ENCODE measurements around the gene GRIK3. TPM values are rescaled to one million over a fixed set of nuclear protein-coding genes. Genes with fewer than 3 reads are reported as not detected.

GRIK3 gene
- total and polyA plus RNA-seq, 4 experiments from 2014 or later = not detected

- H3K4me3 ChIP-seq (ENCODE audit: low read length in 2 of 2) = no peak overlapping the region
- no peak for DNase-seq
- no peaks in the 10 kb centered on the region for H3K4me1 ChIP-seq (ENCODE audit: insufficient read depth, low read length)
- intact Hi-C loops (cut with micrococcal nuclease) = no loop called here
- H3K9me3 ChIP-seq (ENCODE audit: control insufficient read depth in 1 of 2, low read length in 2 of 2) = no peaks in the 10 kb centered on the region
- Mint-ChIP-seq H3K4me1 (no peaks in the 10 kb centered on the region), H3K9me3 (peaks cover 0 to 4% (median 0%) of the 10 kb centered on the region in 8 donors), H3K36me3 (no peaks in the 10 kb centered on the region), H3K27ac (no peak overlapping the region), H3K27me3 (peaks cover 29 to 30% of the 10 kb centered on the region in 2 donors), H3K4me3 (no peak overlapping the region)
- ChIA-PET CTCF (ENCODE audit: partially characterized antibody) (no interaction called here), POLR2A (ENCODE audit: partially characterized antibody) (no interaction called here)
- no peaks in the 10 kb centered on the region for H3K36me3 ChIP-seq (ENCODE audit: insufficient read depth, low read length)
- H3K27ac ChIP-seq (ENCODE audit: low read depth, low read length) = no peak overlapping the region
- H3K27me3 ChIP-seq (ENCODE audit: insufficient read depth, low read length) = no peaks in the 10 kb centered on the region
Observed at GRCh38 chr1:37028981-37029617, 5.2 kb downstream of the GRIK3 start.

GRCh38 chr1:37021502-37021901 lies 12.8 kb downstream of the GRIK3 start:
- H3K27ac ChIP-seq (ENCODE audit: low read depth, low read length) = no peak overlapping the region
- no peak for DNase-seq
- H3K36me3 Mint-ChIP-seq = no peaks in the 10 kb centered on the region
- H3K27ac Mint-ChIP-seq = no peak overlapping the region
- peaks cover 0 to 7% (median 0%) of the 10 kb centered on the region in 8 donors for H3K9me3 Mint-ChIP-seq
- no peaks in the 10 kb centered on the region for H3K9me3 ChIP-seq (ENCODE audit: control insufficient read depth in 1 of 2, low read length in 2 of 2)
- no peaks in the 10 kb centered on the region for H3K4me1 Mint-ChIP-seq
- intact Hi-C loops (cut with micrococcal nuclease) = no loop called here
- no peak overlapping the region for H3K4me3 ChIP-seq (ENCODE audit: low read length in 2 of 2)
- peaks cover 14 to 20% of the 10 kb centered on the region in 2 donors for H3K27me3 Mint-ChIP-seq
- CTCF ChIA-PET (ENCODE audit: partially characterized antibody) = no interaction called here
- H3K4me3 Mint-ChIP-seq = no peak overlapping the region
- H3K4me1 ChIP-seq (ENCODE audit: insufficient read depth, low read length) = no peaks in the 10 kb centered on the region
- no peaks in the 10 kb centered on the region for H3K36me3 ChIP-seq (ENCODE audit: insufficient read depth, low read length)
- no peaks in the 10 kb centered on the region for H3K27me3 ChIP-seq (ENCODE audit: insufficient read depth, low read length)
- POLR2A ChIA-PET (ENCODE audit: partially characterized antibody) = no interaction called here

GRCh38 chr1:37020653-37021277 lies 13.6 kb downstream of the GRIK3 start:
- no peaks in the 10 kb centered on the region for H3K27me3 ChIP-seq (ENCODE audit: insufficient read depth, low read length)

GRCh38 chr1:37018510-37018909 lies 15.8 kb downstream of the GRIK3 start:
- Histone ChIP-seq H3K27ac (ENCODE audit: low read depth, low read length) (no peak overlapping the region), H3K4me1 (ENCODE audit: insufficient read depth, low read length) (no peaks in the 10 kb centered on the region), H3K27me3 (ENCODE audit: insufficient read depth, low read length) (no peaks in the 10 kb centered on the region), H3K9me3 (ENCODE audit: control insufficient read depth in 1 of 2, low read length in 2 of 2) (no peaks in the 10 kb centered on the region), H3K36me3 (ENCODE audit: insufficient read depth, low read length) (no peaks in the 10 kb centered on the region), H3K4me3 (ENCODE audit: low read length in 2 of 2) (no peak overlapping the region)
- H3K36me3 Mint-ChIP-seq = no peaks in the 10 kb centered on the region
- ChIA-PET CTCF (ENCODE audit: partially characterized antibody) (no interaction called here), POLR2A (ENCODE audit: partially characterized antibody) (no interaction called here)
- DNase-seq = no peak
- no peak overlapping the region for H3K4me3 Mint-ChIP-seq
- H3K27me3 Mint-ChIP-seq = peaks cover 17 to 26% of the 10 kb centered on the region in 2 donors
- peaks cover 0 to 7% (median 2%) of the 10 kb centered on the region in 8 donors for H3K9me3 Mint-ChIP-seq
- H3K27ac Mint-ChIP-seq = no peak overlapping the region
- H3K4me1 Mint-ChIP-seq = no peaks in the 10 kb centered on the region
- intact Hi-C loops (cut with micrococcal nuclease) = no loop called here

More at GRCh38 chr1:37020653-37021277, 13.6 kb downstream of the GRIK3 start:
- Mint-ChIP-seq H3K27me3 (peaks cover 14 to 20% of the 10 kb centered on the region in 2 donors), H3K4me3 (no peak overlapping the region), H3K9me3 (peaks cover 0 to 7% (median 0%) of the 10 kb centered on the region in 8 donors), H3K4me1 (no peaks in the 10 kb centered on the region), H3K36me3 (no peaks in the 10 kb centered on the region), H3K27ac (no peak overlapping the region)
- no peaks in the 10 kb centered on the region for H3K4me1 ChIP-seq (ENCODE audit: insufficient read depth, low read length)
- intact Hi-C loops (cut with micrococcal nuclease) = no loop called here
- ChIA-PET POLR2A (ENCODE audit: partially characterized antibody) (no interaction called here), CTCF (ENCODE audit: partially characterized antibody) (no interaction called here)
- H3K36me3 ChIP-seq (ENCODE audit: insufficient read depth, low read length) = no peaks in the 10 kb centered on the region
- no peaks in the 10 kb centered on the region for H3K9me3 ChIP-seq (ENCODE audit: control insufficient read depth in 1 of 2, low read length in 2 of 2)
- DNase-seq = no peak
- H3K27ac ChIP-seq (ENCODE audit: low read depth, low read length) = no peak overlapping the region
- H3K4me3 ChIP-seq (ENCODE audit: low read length in 2 of 2) = no peak overlapping the region

- Histone ChIP-seq H3K27me3 (ENCODE audit: insufficient read depth, low read length) (no peaks in the 10 kb centered on the region), H3K9me3 (ENCODE audit: control insufficient read depth in 1 of 2, low read length in 2 of 2) (no peaks in the 10 kb centered on the region), H3K4me3 (ENCODE audit: low read length in 2 of 2) (no peak overlapping the region), H3K4me1 (ENCODE audit: insufficient read depth, low read length) (no peaks in the 10 kb centered on the region), H3K36me3 (ENCODE audit: insufficient read depth, low read length) (no peaks in the 10 kb centered on the region), H3K27ac (ENCODE audit: low read depth, low read length) (no peak overlapping the region)
- no peaks in the 10 kb centered on the region for H3K36me3 Mint-ChIP-seq
- intact Hi-C loops (cut with micrococcal nuclease) = no loop called here
- ChIA-PET POLR2A (ENCODE audit: partially characterized antibody) (no interaction called here), CTCF (ENCODE audit: partially characterized antibody) (no interaction called here)
- H3K4me3 Mint-ChIP-seq = no peak overlapping the region
- no peak for DNase-seq
- H3K9me3 Mint-ChIP-seq = peaks cover 0 to 7% (median 2%) of the 10 kb centered on the region in 8 donors
- H3K27me3 Mint-ChIP-seq = peaks cover 15 to 27% of the 10 kb centered on the region in 2 donors
- H3K27ac Mint-ChIP-seq = no peak overlapping the region
- H3K4me1 Mint-ChIP-seq = no peaks in the 10 kb centered on the region
Observed at GRCh38 chr1:37017720-37018119, 16.6 kb downstream of the GRIK3 start.

GRCh38 chr1:37016121-37016520 lies 18.2 kb downstream of the GRIK3 start:
- Histone ChIP-seq H3K4me1 (ENCODE audit: insufficient read depth, low read length) (no peaks in the 10 kb centered on the region), H3K9me3 (ENCODE audit: control insufficient read depth in 1 of 2, low read length in 2 of 2) (no peaks in the 10 kb centered on the region), H3K27me3 (ENCODE audit: insufficient read depth, low read length) (no peaks in the 10 kb centered on the region), H3K27ac (ENCODE audit: low read depth, low read length) (no peak overlapping the region), H3K36me3 (ENCODE audit: insufficient read depth, low read length) (no peaks in the 10 kb centered on the region), H3K4me3 (ENCODE audit: low read length in 2 of 2) (no peak overlapping the region)
- no peaks in the 10 kb centered on the region for H3K4me1 Mint-ChIP-seq
- peaks cover 0 to 7% (median 2%) of the 10 kb centered on the region in 8 donors for H3K9me3 Mint-ChIP-seq
- H3K27me3 Mint-ChIP-seq = peaks cover 13 to 27% of the 10 kb centered on the region in 2 donors
- POLR2A ChIA-PET (ENCODE audit: partially characterized antibody) = no interaction called here
- CTCF ChIA-PET (ENCODE audit: partially characterized antibody) = no interaction called here
- H3K27ac Mint-ChIP-seq = no peak overlapping the region
- no peak overlapping the region for H3K4me3 Mint-ChIP-seq
- no peak for DNase-seq
- no peaks in the 10 kb centered on the region for H3K36me3 Mint-ChIP-seq
- intact Hi-C loops (cut with micrococcal nuclease) = no loop called here

- H3K4me1 ChIP-seq (ENCODE audit: insufficient read depth, low read length) = no peaks in the 10 kb centered on the region
- H3K4me3 Mint-ChIP-seq = no peak overlapping the region
- intact Hi-C loops (cut with micrococcal nuclease) = no loop called here
- H3K4me1 Mint-ChIP-seq = no peaks in the 10 kb centered on the region
- ChIA-PET POLR2A (ENCODE audit: partially characterized antibody) (no interaction called here), CTCF (ENCODE audit: partially characterized antibody) (no interaction called here)
- no peak for DNase-seq
- no peaks in the 10 kb centered on the region for H3K9me3 ChIP-seq (ENCODE audit: control insufficient read depth in 1 of 2, low read length in 2 of 2)
- no peak overlapping the region for H3K27ac Mint-ChIP-seq
- H3K27me3 ChIP-seq (ENCODE audit: insufficient read depth, low read length) = no peaks in the 10 kb centered on the region
- no peaks in the 10 kb centered on the region for H3K36me3 Mint-ChIP-seq
- H3K4me3 ChIP-seq (ENCODE audit: low read length in 2 of 2) = no peak overlapping the region
- H3K9me3 Mint-ChIP-seq = peaks cover 0 to 7% (median 2%) of the 10 kb centered on the region in 8 donors
- H3K36me3 ChIP-seq (ENCODE audit: insufficient read depth, low read length) = no peaks in the 10 kb centered on the region
- no peak overlapping the region for H3K27ac ChIP-seq (ENCODE audit: low read depth, low read length)
- peaks cover 13 to 25% of the 10 kb centered on the region in 2 donors for H3K27me3 Mint-ChIP-seq
Observed at GRCh38 chr1:37015713-37016112, 18.6 kb downstream of the GRIK3 start.
